ENCODE measurements around the gene WDR75. TPM values are rescaled to one million over a fixed set of nuclear protein-coding genes. Genes with fewer than 3 reads are reported as not detected.

WDR75 gene
- polyA plus RNA-seq, 3 donors: 3.9 to 20.7 (median 5.8) TPM

GRCh38 chr2:189498205-189498604, 56.9 kb downstream of the WDR75 start:
- Histone ChIP-seq H4K20me1 (ENCODE audit: insufficient read depth, low read length) (no peaks in the 10 kb centered on the region), H3K4me2 (replicated peaks; ENCODE audit: extremely low read depth, low read length, poor library complexity, severe bottlenecking) (no peak overlapping the region), H3K79me2 (ENCODE audit: insufficient read depth, low read length) (no peaks in the 10 kb centered on the region), H3K36me3 (replicated peaks in 1 of 2; ENCODE audit: control insufficient read depth in 1 of 2, insufficient read depth in 2 of 2, low read length in 2 of 2) (no peaks in the 10 kb centered on the region), H3K27ac (ENCODE audit: low read depth in 1 of 2, low read length in 2 of 2) (no peak overlapping the region), H2AFZ (ENCODE audit: insufficient read depth, low read depth, low read length, poor library complexity, severe bottlenecking) (no peak overlapping the region), H3K27me3 (ENCODE audit: control insufficient read depth in 2 of 2, insufficient read depth in 2 of 2, low read length in 2 of 2) (no peaks in the 10 kb centered on the region), H3K4me1 (ENCODE audit: control insufficient read depth in 1 of 2, insufficient read depth in 2 of 2, low read length in 2 of 2) (peaks cover 20% of the 10 kb centered on the region in 2 donors), H3K9ac (ENCODE audit: insufficient read depth, low read length, poor library complexity, severe bottlenecking) (no peak overlapping the region), H3K9me3 (replicated peaks in 1 of 2; ENCODE audit: control insufficient read depth in 1 of 2, insufficient read depth in 1 of 2, low read length in 2 of 2) (peaks cover 3 to 4% of the 10 kb centered on the region in 2 donors), H3K4me3 (replicated peaks in 1 of 3; ENCODE audit: low read depth in 2 of 3, low read length in 3 of 3) (no peak overlapping the region)
- H3K4me1 Mint-ChIP-seq: peaks cover 23% of the 10 kb centered on the region
- no peak for TF ChIP-seq CTCF (IDR thresholded peaks at IDR 0.05)
- H3K27ac Mint-ChIP-seq: peak overlapping the region in 2 of 7 donors; percentile 11 to 41
- intact Hi-C loops (cut with micrococcal nuclease): no loop called here
- H3K9me3 Mint-ChIP-seq: peaks cover 6 to 17% (median 9%) of the 10 kb centered on the region in 7 donors
- no peak for DNase-seq
- no peak overlapping the region for H3K4me3 Mint-ChIP-seq
- no peaks in the 10 kb centered on the region for H3K27me3 Mint-ChIP-seq (ENCODE audit: low read depth in 3 of 3)
- peaks cover 0 to 2% of the 10 kb centered on the region in 2 donors for H3K36me3 Mint-ChIP-seq
- no CpG with 5 or more reads among the region's 5 CpGs for WGBS (ENCODE audit: insufficient coverage)

GRCh38 chr2:189499137-189499536, 57.9 kb downstream of the WDR75 start:
- H3K9ac ChIP-seq (ENCODE audit: insufficient read depth, low read length, poor library complexity, severe bottlenecking): no peak overlapping the region
- H3K27me3 ChIP-seq (ENCODE audit: control insufficient read depth in 2 of 2, insufficient read depth in 2 of 2, low read length in 2 of 2): no peaks in the 10 kb centered on the region
- no peak overlapping the region for H3K4me3 Mint-ChIP-seq
- H3K27ac ChIP-seq (ENCODE audit: low read depth in 1 of 2, low read length in 2 of 2): no peak overlapping the region
- DNase-seq: no peak
- no peak overlapping the region for H3K4me2 ChIP-seq (replicated peaks; ENCODE audit: extremely low read depth, low read length, poor library complexity, severe bottlenecking)
- no peaks in the 10 kb centered on the region for H3K36me3 ChIP-seq (replicated peaks in 1 of 2; ENCODE audit: control insufficient read depth in 1 of 2, insufficient read depth in 2 of 2, low read length in 2 of 2)
- peaks cover 3 to 4% of the 10 kb centered on the region in 2 donors for H3K9me3 ChIP-seq (replicated peaks in 1 of 2; ENCODE audit: control insufficient read depth in 1 of 2, insufficient read depth in 1 of 2, low read length in 2 of 2)
- no peak for TF ChIP-seq CTCF (IDR thresholded peaks at IDR 0.05)
- H3K9me3 Mint-ChIP-seq: peaks cover 6 to 14% (median 9%) of the 10 kb centered on the region in 7 donors
- H3K4me1 Mint-ChIP-seq: peaks cover 23% of the 10 kb centered on the region
- no peak overlapping the region for H3K27ac Mint-ChIP-seq
- H4K20me1 ChIP-seq (ENCODE audit: insufficient read depth, low read length): no peaks in the 10 kb centered on the region
- H3K4me3 ChIP-seq (replicated peaks in 1 of 3; ENCODE audit: low read depth in 2 of 3, low read length in 3 of 3): no peak overlapping the region
- intact Hi-C loops (cut with micrococcal nuclease): no loop called here
- no peaks in the 10 kb centered on the region for H3K79me2 ChIP-seq (ENCODE audit: insufficient read depth, low read length)
- H3K4me1 ChIP-seq (ENCODE audit: control insufficient read depth in 1 of 2, insufficient read depth in 2 of 2, low read length in 2 of 2): peaks cover 20% of the 10 kb centered on the region in 2 donors
- no peak overlapping the region for H2AFZ ChIP-seq (ENCODE audit: insufficient read depth, low read depth, low read length, poor library complexity, severe bottlenecking)
- H3K36me3 Mint-ChIP-seq: peaks cover 0 to 2% of the 10 kb centered on the region in 2 donors
- no CpG with 5 or more reads among the region's 1 CpG for WGBS (ENCODE audit: insufficient coverage)
- H3K27me3 Mint-ChIP-seq (ENCODE audit: low read depth in 3 of 3): no peaks in the 10 kb centered on the region

Data from CD14-positive monocyte (primary cell).